Left lobe of liver (tissue), 2 donors: ENCODE measurements around the gene NFYB. TPM values are rescaled to one million over a fixed set of nuclear protein-coding genes. Genes with fewer than 3 reads are reported as not detected.

ENCODE experiments used
- ATAC-seq: fragments of 200-7000 bp; cut with Tn5 transposase; one replicate; pipeline ENCODE4 v1.9.1; 2020; ENCODE audit warnings: mild to moderate bottlenecking, moderate library complexity
- DNase-seq: peaks from one replicate; pipeline ENCODE4 v3.0.0-alpha.2; 2020; ENCODE audit warnings: low spot score
- total RNA-seq: library from RNA; stranded (reverse); gene quantifications from one replicate; pipeline ENCODE4 v1.2.1, GENCODE V29; 2021
- donor health status: DM: no; HTN: no; CAD: no; lungs with moderate emphysema.
- donor health status: DM: no; HTN: yes; CAD: no.

The NFYB gene
- total RNA-seq, 1 donor from 2014 or later = 15.4 TPM

DNA sequence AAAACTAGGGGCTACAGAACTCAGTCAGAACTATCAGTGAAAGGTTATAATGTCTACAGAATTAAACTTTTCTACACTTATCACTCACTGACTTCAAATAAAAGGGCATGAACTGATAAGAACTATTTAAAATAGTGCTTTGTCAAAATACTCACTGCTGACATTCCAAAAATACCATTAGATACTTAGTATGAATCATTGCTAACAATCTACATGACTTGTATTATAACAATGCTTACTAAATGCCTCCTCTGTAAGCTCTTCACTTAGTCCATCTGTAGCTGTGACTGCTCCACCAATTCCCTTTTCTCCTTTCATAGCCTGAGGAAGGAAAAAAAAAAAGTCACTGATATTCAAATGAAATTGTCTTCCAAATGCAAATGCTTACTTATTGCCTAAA lies 17.0 kb downstream of the NFYB start:
- no peak for ATAC-seq
- no peak for DNase-seq

DNA sequence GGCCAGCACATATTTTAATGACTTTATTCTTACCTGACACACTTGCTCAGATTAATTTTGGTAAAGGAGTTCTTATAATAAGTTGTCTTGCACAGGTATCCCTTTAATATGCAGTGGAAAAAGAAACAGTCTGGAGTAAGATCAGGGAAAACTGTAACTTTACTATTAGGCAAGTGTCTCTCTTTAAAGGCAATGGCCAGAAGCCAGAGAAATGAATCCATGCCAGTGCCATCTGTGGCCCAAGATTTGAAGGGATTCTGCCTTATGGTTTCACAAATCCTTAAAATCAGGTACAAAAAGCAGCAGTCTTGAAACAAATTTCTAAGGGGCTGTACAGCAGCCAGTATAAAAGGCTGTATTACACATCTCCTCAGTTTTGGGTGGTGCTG lies 22.4 kb downstream of the NFYB start:
- DNase-seq = no peak
- ATAC-seq = peak; percentile 57

DNA sequence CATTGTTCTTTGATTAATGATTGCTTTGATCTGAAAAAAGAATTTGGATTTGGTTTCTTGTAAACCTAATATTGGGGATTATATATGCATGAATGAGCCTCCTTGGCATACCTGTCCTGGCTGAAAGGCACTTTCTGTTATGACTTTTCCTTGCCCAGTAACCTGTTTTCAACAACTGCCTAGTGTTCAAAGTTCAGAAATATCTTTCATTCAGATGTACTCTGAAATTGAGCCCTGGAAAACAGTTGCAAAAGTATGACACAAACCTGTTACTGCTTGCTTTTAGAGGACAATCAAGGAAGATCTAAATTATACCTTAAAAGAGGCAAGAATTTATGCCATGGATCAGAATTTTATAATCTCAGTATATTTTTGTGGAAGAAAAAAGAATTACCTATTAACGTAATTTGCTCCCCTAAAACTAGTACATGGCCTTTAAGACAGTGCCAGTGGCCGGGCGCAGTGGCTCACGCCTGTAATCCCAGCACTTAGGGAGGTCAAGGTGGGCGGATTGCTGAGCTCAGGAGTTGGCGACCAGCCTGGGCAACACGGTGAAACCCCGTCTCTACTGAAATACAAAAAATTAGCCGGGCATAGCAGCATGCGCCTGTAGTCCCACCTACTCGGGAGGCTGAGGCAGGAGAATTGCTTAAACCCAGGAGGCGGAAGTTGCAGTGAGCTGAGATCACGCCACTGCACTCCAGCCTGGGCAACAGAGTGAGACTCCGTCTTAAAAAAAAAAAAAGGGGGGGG lies 23.0 kb downstream of the NFYB start:
- peak; percentile 62 for DNase-seq
- ATAC-seq = peak; percentile 83

DNA sequence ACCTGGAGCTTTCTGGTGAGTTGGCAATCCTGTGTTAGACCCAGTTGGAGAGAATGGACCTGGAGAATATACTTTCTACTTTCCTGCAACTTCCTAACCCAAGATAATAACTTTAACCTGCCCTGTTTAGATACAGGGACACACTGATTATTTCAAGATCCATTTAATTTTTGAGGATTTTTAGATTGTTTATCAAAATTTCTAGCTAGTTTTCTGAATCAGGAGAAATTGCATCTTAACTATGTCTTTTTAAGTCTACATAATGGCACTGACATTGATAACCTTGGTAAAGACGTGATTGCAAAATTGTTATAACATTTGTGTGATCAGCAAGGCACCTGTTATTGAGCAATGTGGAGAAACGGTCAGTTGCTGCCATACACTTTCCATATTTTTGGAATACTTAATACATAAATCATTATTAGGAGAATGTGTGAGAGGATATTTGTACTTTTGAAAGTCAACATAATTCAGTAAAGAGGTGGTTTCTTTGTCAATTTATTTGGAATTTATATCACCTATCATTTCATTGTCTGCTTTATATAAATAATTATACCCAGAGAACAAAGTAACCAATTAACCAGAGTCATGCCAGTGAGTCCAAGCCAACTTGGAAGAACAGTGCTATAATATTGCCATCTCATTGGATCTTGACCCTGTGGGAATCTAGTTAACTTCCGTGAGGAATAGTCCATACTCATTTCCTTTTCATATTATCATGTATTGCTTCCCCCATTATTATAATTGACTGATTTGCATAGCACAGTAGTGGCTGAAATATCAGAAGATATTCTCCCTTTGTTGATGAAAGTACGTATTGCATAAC lies 28.4 kb downstream of the NFYB start:
- DNase-seq = no peak
- peak; percentile 63 for ATAC-seq

DNA sequence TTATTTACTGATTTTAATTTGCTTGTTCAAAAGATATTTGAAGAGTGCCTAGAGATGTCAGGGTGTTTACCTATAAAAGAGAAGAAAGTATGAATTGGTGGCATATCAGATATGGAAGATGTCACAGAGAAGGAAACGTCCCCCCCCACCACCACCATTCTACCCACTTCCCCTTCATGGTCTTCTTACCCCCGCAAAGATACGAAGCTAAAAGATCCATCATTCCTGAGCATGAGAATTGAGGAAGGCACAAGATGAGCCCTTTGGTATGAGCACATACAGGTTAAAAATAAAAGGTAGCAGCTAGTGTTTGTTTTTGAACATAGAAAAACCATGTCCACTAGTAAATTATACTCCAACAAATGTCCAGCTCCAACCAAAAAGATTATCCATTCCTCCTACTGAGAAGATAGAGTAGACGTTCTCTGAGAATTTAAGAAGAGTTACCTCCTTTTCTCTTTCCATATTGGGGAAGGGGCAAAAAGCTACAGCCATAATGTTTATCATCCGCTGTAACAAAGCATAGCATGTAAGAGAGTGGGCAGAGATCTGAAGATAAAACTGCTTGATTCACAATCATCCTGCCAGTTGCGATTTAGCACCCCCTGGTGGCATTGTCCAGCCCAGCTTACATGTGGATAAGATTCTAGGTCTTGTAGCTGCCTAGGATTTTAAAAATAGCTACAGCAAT lies 29.1 kb downstream of the NFYB start:
- DNase-seq = peak; percentile 79
- ATAC-seq = peak; percentile 92

DNA sequence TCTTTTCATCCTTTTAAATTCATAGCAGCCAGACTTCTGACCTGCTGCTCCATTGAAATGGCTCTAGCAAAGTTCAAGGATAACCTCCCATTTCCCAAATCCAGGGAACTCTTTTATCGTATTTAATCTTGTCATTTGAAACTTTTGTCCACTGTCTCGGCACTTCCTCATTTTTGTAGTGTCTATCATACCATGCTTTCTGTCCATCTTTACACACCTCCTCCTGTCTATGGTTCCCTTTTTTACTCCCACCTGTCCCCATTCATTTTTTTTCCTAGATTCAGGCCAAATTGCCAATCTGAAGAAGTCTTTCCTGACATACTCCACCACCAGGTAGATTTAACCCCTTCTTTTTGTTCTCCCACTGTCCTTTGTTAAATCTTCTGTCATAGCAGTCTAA lies 31.0 kb downstream of the NFYB start:
- DNase-seq = no peak
- no peak for ATAC-seq

DNA sequence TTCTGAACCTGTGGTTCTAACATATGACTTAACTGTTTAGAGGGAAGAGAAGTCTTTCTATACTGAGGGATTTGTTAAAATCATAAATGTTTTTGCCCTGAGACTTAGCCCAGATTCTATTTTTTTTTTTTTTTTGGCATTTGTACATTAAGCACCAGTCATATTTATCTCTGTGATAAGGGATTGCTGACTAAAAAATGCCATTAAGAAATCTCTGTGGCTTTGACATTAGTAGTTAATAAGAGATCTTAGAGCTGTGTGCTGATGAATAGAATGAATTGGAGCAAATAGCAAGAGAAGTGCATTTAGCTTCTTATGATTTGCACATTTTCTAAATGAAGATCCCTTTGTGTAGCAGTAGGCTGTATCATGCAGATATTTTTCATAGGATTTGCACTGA lies 32.5 kb downstream of the NFYB start:
- ATAC-seq = no peak
- no peak for DNase-seq

DNA sequence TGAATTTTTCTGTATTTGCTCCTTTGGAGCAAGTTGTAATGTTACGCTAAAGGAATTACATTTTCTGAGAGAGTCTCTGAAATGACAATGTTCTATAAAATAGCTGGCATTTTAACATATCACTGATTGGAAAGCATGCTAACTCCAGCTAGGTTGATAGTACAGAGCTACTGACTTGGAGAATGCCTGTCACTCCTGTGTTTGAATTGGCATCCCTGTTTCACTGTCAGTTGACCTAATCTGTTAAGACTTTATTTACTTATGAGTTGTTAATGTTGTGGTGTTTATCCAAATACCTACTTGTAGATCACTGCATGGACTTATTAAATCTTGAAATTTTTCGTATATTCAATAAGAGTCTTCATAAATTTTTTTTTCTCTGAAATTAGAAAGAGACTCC lies 40.1 kb downstream of the NFYB start:
- ATAC-seq (peak; percentile 86), DNase-seq (no peak)

DNA sequence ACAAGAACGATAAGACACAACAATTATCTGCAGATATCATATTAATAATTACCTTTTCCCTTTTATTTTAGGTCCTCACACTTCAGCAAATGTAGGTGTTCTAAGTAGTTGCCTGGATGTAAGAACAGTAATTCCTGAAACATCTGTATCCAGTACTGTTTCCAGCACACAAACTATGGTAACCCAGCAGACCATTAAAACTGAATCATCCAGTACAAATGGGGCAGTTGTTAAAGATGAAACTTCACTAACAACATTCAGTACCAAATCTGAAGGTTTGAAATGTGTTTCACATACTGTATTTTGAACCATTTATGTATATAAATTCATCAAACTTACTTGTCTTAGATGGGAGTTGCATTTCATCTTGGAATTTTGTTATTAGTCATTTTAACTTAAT lies 42.7 kb downstream of the NFYB start:
- ATAC-seq (no peak), DNase-seq (no peak)

DNA sequence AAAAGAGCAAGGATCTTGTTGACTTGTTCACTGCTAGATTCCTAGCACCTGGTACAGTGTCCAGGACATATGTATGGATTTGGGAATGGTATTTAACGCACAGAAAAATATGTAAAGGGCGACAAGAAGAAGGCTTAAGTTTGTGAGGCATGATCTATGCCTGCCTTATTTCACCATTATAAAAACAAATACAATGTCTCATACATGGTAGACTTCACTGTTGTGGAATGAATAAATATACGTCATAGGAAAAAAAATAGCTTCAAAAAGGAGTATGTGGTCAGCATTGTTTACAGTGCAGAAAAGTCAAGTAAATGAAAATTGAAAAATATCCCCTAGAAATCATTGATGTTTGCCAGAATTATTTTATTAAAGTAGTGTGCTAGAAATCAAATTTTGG lies 43.7 kb downstream of the NFYB start:
- DNase-seq (no peak), ATAC-seq (no peak)

DNA sequence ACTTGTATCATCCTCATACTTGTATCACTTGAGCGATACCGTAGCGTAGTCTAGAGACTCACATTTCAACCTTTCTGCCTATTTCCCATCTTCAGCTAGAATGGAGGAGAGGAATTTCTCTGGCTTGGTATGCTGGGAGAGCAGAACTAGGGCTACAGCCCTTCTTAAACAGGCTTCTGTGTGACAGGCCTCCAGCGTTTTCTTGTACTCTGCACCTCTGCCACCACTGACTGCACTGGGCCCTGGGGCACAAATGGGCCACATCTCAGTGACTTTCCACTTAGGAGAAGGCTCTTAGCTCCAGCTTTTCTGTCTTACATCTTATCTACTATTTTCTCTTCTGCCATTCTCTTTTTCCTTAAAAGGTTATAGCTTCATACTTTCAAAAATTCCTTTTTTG lies 46.9 kb downstream of the NFYB start:
- no peak for DNase-seq
- ATAC-seq = no peak

DNA sequence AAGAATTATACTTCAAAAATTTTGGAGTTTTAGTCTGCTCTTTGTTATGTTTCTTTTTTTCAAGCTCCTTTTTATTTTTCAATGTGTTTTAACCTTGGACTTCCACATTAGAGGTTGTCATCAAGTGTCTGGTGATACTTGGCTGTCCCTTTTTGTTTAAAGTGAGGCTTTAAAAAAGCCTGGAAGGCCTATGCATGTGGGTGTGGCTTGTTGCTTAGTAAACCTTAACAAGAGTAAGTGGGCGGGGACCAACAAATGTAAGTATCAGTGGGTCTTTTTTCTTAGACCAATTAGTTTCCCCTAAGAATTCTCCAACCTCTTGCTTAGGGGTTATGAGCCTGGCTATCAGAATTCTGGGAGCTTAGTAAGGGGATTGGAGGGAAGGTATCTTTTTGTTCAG lies 47.3 kb downstream of the NFYB start:
- ATAC-seq = no peak
- no peak for DNase-seq

DNA sequence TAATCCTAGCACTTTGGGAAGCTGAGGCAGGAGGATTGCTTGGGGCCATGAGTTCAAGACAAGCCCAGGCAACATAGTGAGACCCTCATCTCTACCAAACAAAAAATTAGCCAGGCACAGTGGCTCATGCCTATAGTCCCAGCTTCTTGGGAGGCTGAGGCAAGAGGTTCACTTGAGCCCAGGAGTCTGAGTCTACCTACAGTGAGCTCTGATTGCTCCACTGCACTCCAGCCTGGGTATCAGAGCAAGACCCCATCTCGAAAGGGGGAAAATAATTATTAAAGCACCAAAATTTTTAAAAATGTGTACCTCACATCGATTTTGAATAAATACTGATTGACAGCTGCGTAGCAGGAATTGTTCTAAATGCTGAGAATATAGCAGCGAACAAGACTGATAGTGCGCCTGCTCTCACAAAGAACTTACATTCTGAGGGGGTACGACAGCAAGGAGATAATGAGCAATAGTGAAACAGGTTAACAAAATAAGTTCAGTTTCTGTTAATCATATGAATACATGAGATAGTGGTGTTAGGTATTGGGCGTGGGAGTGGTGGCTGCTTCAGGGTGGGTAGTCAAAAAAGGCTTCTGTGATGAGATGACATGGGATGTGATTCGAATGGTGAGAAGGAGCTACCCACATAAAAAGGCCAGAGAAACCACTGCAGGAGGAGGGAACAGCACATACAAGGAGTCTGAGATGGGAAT lies 54.1 kb downstream of the NFYB start:
- no peak for ATAC-seq
- DNase-seq = no peak

DNA sequence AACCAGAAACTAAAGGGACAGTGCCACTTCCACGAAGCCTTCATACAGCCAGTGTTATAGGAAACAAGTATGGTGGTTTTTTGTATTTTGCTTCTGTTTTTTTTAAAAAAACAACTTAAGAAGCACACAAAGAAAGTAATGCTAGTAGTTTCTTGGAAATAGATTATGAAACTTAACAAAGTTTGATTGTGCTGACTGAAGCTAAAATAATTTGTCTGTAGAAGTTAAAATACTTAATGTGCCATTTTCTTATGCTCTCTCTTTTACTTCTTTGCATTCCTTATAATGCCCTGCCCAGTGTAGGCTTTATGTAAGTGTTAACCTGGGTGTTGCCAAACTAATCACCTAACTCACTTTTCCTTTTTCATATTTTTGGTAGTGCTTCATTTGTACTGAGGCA lies 57.2 kb downstream of the NFYB start:
- DNase-seq = no peak
- no peak for ATAC-seq

DNA sequence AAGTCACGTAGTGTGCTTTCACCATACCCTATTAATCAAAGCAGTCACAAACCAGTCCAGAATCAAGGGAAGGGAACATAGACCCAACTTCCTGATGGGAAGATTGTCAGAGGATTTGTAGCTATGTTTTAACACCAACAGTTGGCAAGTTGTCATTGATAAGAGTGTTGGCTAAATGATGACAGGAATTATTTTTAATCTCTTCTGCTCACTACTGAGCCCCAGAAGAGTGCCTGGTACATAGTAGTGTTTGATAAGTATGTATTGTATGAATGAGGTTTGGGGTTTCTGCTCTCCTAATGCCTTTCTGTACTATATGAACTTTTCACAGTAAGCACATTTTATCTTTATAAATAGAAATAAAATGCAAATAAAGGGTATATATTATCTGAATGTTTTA lies 59.0 kb downstream of the NFYB start:
- ATAC-seq (no peak), DNase-seq (no peak)

DNA sequence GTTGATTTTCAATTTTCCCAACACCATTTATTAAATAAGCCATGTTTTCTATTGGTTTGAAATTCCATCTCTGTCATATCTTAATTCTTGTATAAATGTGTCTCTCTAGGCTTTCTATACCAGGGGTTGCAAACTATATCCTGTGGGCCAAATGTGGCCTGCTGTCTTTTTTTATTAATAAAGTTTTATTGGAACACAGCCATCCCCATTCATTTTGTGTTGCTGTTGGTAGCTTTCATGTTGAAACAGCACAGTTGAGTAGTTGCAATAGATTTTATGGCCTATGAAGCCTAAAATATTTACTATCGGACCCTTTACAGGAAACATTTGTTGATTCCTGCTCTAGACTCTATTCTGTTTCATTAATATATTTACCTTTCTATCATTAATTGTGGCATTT lies 64.3 kb downstream of the NFYB start:
- no peak for DNase-seq
- ATAC-seq = no peak

DNA sequence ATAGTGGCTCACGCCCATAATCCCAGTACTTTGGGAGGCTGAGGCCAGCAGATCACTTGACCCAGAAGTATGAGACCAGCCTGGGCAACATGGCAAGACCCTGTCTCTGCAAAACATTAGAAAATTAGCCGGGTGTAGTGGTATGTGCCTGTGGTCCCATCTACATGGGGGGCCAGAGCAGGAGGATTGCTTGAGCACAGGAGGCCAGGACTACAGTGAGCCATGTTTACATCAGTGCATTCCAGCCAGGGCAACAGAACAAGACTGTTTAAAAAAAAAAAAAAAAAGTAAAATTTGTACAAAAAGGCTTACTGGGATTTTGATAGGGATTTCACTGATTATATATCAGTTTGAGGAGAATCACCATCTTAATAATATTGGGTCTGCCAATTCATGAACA lies 65.9 kb downstream of the NFYB start:
- DNase-seq = no peak
- ATAC-seq = no peak
